Measurements from ENCODE around the gene KRTAP10-12.

KRTAP10-12 gene

GRCh38 chr21:44737706-44738354, 40.9 kb downstream of the KRTAP10-12 start:
- Mint-ChIP-seq H3K27me3 (ENCODE audit: low read depth, poor library complexity) (peaks cover 4% of the 10 kb centered on the region), H3K4me3 (no peak overlapping the region), H3K4me1 (peaks cover 63% of the 10 kb centered on the region), H3K36me3 (ENCODE audit: low read depth) (no peaks in the 10 kb centered on the region), H3K27ac (no peak overlapping the region), H3K9me3 (peaks cover 4% of the 10 kb centered on the region)
- TF ChIP-seq CTCF (IDR thresholded peaks at IDR 0.05) = no peak
- no peak for DNase-seq

GRCh38 chr21:44738621-44739020, 41.6 kb downstream of the KRTAP10-12 start:
- H3K27ac Mint-ChIP-seq = no peak overlapping the region
- no peak for DNase-seq
- no peaks in the 10 kb centered on the region for H3K36me3 Mint-ChIP-seq (ENCODE audit: low read depth)
- peaks cover 10% of the 10 kb centered on the region for H3K9me3 Mint-ChIP-seq
- no peak for TF ChIP-seq CTCF (IDR thresholded peaks at IDR 0.05)
- H3K4me1 Mint-ChIP-seq = peaks cover 56% of the 10 kb centered on the region
- peaks cover 4% of the 10 kb centered on the region for H3K27me3 Mint-ChIP-seq (ENCODE audit: low read depth, poor library complexity)
- no peak overlapping the region for H3K4me3 Mint-ChIP-seq

- Mint-ChIP-seq H3K9me3 (peaks cover 13% of the 10 kb centered on the region), H3K4me3 (no peak overlapping the region), H3K27me3 (ENCODE audit: low read depth, poor library complexity) (peaks cover 4% of the 10 kb centered on the region), H3K27ac (peak overlapping the region; percentile 40), H3K36me3 (ENCODE audit: low read depth) (no peaks in the 10 kb centered on the region), H3K4me1 (peaks cover 56% of the 10 kb centered on the region)
- no peak for TF ChIP-seq CTCF (IDR thresholded peaks at IDR 0.05)
- DNase-seq = no peak
These were observed 42.3 kb downstream of the KRTAP10-12 start for GRCh38 chr21:44739316-44739715.

DNA sequence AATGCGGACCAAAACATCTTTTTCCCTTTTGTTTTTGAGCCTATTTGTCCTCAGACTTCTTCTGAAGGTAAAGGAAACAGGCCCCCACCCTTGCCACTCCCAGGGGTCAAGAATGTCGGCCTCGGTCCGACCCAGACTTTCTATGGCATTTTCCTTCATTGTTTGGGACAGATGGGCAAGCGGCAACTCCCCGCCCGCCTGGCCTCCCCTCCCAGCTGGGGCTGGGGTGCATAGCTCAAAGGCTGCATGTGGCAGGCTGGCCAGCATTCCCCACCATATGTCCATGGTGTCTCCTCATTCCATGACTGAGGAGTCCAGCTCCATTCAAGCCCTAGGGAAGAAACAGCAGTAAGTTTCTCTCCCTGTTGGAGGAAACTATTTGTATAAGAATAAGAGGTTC, 43.8 kb downstream of the KRTAP10-12 start:
- Mint-ChIP-seq H3K36me3 (ENCODE audit: low read depth) (no peaks in the 10 kb centered on the region), H3K9me3 (peaks cover 20% of the 10 kb centered on the region), H3K27ac (no peak overlapping the region), H3K27me3 (ENCODE audit: low read depth, poor library complexity) (peaks cover under 1% of the 10 kb centered on the region), H3K4me3 (no peak overlapping the region), H3K4me1 (peaks cover 47% of the 10 kb centered on the region)
- DNase-seq = no peak
- no peak for TF ChIP-seq CTCF (IDR thresholded peaks at IDR 0.05)

DNA sequence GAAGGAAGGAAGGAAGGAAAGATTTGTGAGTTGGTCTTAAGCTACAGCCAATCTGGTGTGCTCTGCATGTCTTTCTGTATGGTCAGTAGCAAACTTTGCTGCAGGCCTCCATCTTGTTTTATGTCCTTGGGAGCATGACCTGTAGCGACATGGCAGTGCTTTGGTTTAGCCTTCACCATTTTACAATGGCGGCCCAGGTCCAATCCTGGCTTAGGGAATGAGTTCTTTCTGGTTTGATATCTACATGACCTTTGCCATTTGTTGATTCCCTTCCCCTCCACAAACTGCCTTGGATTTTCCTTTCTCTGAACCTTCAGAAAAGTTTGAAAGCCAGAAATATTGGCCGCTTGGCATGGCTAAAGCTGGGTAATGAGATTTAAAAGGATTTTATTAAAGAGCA, 44.9 kb downstream of the KRTAP10-12 start:
- no peak overlapping the region for H3K27ac Mint-ChIP-seq
- H3K36me3 Mint-ChIP-seq (ENCODE audit: low read depth) = no peaks in the 10 kb centered on the region
- H3K4me3 Mint-ChIP-seq = no peak overlapping the region
- no peak for DNase-seq
- no peak for TF ChIP-seq CTCF (IDR thresholded peaks at IDR 0.05)
- H3K27me3 Mint-ChIP-seq (ENCODE audit: low read depth, poor library complexity) = no peaks in the 10 kb centered on the region
- H3K4me1 Mint-ChIP-seq = peaks cover 35% of the 10 kb centered on the region
- H3K9me3 Mint-ChIP-seq = peaks cover 25% of the 10 kb centered on the region

Data from nephron progenitor cell (in vitro differentiated cells).